ENCODE results near the gene BTN1A1.
"Not testable (repeated sequence)": the region's sequence is repeated elsewhere in the genome, so short reads cannot be mapped to it uniquely, and the experiment has no call there.

BTN1A1 gene

GRCh38 chr6:26500102-26500501 is at the start of gene BTN1A1:
TSS of gene BTN1A1 (plus strand) at chr6:26500303. CDS start at chr6:26501287, 984 bp downstream.
- in situ Hi-C loops (cut with MboI; ENCODE audit: low sequenced_read_pairs): no loop called here

GRCh38 chr6:26452631-26453235 is 47.4 kb upstream of the BTN1A1 start:
- in situ Hi-C loops (cut with MboI; ENCODE audit: low sequenced_read_pairs): no loop called here

- in situ Hi-C loops (cut with MboI; ENCODE audit: low sequenced_read_pairs): no loop called here
These were observed 45.5 kb upstream of the BTN1A1 start for GRCh38 chr6:26454631-26455030.

DNA sequence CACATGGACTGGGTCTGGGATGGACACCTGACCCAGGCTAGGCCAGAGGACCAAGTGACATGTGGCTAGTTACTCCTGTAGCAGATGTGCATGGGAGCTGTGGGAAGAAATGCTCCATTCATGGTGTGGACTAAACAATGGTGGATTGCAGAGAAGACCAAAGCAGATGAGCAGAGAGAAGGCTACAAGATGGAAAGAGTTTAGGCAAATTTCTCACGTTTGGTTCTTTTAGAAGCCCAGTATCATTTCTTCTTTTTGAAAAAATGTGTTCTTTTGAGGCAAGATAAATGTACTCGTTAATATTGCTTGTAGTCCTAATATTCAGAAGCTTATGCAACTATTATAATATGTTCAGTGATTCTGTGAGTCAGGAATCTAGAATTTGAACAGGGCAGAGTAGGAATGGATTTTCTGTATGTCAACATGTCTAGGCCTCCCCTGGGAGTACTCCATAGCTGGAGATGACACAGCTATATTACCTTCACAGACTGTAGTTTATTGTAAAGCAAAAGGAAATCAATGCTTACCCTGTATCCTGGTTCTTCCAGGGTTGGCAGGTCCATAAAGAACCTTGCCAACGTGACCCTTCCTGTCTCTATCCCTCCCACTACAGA is 44.6 kb upstream of the BTN1A1 start:
- in situ Hi-C loops (cut with MboI; ENCODE audit: low sequenced_read_pairs): no loop called here

DNA sequence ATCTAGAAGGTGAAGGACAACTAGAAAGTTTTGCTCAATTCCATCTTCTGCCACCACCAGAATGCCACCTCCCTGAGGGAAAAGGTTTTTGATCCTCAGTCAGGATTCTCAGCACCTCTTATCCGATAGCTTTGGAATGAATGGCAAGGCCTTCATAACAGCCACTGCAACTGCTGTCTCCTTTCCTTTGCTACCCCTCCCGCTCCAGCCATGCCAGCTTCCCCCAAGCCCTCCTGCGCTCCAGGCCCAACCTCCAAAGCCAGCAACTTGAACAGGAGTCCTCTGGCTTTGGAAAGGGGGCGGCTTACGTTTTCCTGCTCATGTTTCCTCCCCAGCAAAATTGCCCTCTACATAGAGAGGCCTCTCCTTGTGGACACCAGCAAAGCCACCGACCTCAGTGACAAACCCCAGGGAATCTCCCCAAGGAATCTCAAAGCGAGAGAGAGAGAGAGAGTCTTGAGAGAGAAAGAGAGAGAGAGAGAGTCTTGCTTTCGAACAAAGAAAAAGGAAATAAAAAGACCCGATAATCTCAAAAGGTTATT is 42.8 kb upstream of the BTN1A1 start:
- in situ Hi-C loops (cut with MboI; ENCODE audit: low sequenced_read_pairs): no loop called here

GRCh38 chr6:26457806-26458688 is 42.1 kb upstream of the BTN1A1 start, which contains the start of gene BTN2A1:
TSS of gene BTN2A1 (plus strand) at chr6:26457955. CDS start at chr6:26458637, 682 bp downstream.
- in situ Hi-C loops (cut with MboI; ENCODE audit: low sequenced_read_pairs): no loop called here

- in situ Hi-C loops (cut with MboI; ENCODE audit: low sequenced_read_pairs): no loop called here
These were observed 40.9 kb upstream of the BTN1A1 start for GRCh38 chr6:26459023-26459810.

DNA sequence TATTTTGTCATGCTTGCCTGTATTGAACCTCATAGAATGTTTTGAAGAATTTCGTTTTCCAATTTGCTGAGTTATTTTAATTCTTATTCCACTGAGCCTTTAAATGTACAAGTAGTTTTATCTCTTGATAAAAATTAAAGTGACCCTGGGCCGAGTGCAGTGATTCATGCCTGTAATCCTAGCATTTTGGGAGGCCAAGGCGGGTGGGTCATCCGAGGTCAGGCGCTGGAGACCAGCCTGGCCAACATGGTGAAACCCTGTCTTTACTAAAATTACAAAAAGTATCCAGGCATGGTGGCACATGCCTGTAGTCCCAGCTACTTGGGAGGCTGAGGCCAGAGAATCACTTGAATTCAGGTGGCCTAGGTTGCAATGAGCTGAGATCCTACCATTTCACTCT is 38.8 kb upstream of the BTN1A1 start:
- in situ Hi-C loops (cut with MboI; ENCODE audit: low sequenced_read_pairs): not testable (repeated sequence)

DNA sequence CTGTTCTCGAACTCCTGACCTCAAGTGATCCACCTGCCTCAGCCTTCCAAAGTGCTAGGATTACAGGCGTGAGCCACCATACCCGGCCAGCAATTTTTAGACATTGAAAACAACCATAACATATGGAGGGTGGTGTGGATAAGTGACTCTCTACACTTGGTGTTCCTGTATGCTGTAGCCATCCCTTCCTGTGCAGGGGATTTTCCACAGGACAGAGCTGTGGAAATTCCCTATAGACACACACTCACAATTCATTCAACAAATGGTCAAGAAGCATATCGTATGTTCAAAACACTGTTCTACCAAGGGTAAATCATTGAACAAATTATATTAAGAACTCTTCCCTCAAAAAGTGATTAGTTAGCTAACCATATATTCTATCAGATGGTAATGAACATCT is 36.1 kb upstream of the BTN1A1 start:
- in situ Hi-C loops (cut with MboI; ENCODE audit: low sequenced_read_pairs): no loop called here

GRCh38 chr6:26464416-26465131 is 35.5 kb upstream of the BTN1A1 start:
- in situ Hi-C loops (cut with MboI; ENCODE audit: low sequenced_read_pairs): no loop called here

GRCh38 chr6:26465776-26466175 is 34.3 kb upstream of the BTN1A1 start:
- in situ Hi-C loops (cut with MboI; ENCODE audit: low sequenced_read_pairs): no loop called here

DNA sequence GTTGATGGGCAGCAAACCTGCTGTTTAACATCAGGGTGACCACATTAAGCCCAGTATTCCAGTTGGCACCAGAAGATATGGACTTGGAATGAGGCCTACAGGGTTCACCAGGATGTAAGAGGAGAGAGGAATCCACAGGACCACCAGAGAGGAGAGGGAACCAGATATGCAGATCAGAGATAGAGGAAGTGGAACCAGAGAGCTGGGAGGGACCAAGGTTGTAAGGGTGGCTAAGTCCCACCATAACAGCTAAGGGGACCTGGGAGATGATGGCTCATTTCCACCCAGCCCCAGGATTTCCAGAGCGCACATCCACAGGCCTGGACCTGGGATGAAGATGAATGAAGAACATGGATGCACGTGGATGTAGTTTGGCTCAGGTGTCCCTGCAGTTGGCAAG is 31.3 kb upstream of the BTN1A1 start:
- in situ Hi-C loops (cut with MboI; ENCODE audit: low sequenced_read_pairs): no loop called here

GRCh38 chr6:26470643-26471042 is 29.5 kb upstream of the BTN1A1 start:
- in situ Hi-C loops (cut with MboI; ENCODE audit: low sequenced_read_pairs): no loop called here

DNA sequence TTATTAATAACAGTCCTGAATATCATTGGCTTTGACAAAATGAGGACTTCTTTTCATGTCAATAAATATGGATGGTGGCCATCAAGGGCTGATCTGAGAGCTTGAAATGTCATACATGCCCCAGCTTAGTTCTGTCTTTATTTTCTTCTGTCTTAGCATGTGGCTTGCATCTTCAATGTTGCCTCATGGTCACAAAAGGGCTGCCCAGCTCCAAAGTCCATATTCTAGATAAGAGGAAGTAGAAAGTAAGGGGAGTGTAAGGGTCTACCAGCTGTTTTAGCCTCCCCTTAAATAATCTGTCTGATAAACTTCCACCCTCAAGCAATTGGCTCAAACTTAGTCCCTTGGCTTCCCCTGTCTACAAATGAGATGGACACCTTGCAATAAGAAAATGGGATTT is 28.1 kb upstream of the BTN1A1 start:
- in situ Hi-C loops (cut with MboI; ENCODE audit: low sequenced_read_pairs): no loop called here

- in situ Hi-C loops (cut with MboI; ENCODE audit: low sequenced_read_pairs): no loop called here
These were observed 27.4 kb upstream of the BTN1A1 start for GRCh38 chr6:26472549-26473290.

DNA sequence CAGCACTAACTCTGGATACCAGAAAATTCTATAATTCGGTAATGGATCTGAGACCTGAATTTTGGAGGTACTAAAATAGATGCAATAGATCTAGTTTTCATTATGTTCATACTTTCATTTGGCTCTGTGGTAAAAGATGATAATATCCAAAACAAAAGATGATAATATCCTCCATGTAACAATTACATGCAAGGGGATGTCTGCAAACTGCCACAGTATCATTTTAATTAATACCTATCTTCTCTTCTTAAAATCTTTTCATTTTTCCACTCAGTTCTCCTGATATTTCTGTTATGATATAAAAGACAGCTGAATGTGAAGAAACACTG is 26.7 kb upstream of the BTN1A1 start:
- in situ Hi-C loops (cut with MboI; ENCODE audit: low sequenced_read_pairs): no loop called here

- in situ Hi-C loops (cut with MboI; ENCODE audit: low sequenced_read_pairs): no loop called here
These were observed 26.2 kb upstream of the BTN1A1 start for GRCh38 chr6:26473758-26474438.

- in situ Hi-C loops (cut with MboI; ENCODE audit: low sequenced_read_pairs): no loop called here
These were observed 25.6 kb upstream of the BTN1A1 start for GRCh38 chr6:26474439-26474881.
